ENCODE data around the gene SLC35A5. TPM values are rescaled to one million over a fixed set of nuclear protein-coding genes. Genes with fewer than 3 reads are reported as not detected.

SLC35A5 gene
- total and polyA plus RNA-seq, 9 of the 15 experiments (the other 6 are each of a cell fraction or from before 2014, with no cell fraction given), result 4.0 to 13.0 (median 9.7) TPM

DNA sequence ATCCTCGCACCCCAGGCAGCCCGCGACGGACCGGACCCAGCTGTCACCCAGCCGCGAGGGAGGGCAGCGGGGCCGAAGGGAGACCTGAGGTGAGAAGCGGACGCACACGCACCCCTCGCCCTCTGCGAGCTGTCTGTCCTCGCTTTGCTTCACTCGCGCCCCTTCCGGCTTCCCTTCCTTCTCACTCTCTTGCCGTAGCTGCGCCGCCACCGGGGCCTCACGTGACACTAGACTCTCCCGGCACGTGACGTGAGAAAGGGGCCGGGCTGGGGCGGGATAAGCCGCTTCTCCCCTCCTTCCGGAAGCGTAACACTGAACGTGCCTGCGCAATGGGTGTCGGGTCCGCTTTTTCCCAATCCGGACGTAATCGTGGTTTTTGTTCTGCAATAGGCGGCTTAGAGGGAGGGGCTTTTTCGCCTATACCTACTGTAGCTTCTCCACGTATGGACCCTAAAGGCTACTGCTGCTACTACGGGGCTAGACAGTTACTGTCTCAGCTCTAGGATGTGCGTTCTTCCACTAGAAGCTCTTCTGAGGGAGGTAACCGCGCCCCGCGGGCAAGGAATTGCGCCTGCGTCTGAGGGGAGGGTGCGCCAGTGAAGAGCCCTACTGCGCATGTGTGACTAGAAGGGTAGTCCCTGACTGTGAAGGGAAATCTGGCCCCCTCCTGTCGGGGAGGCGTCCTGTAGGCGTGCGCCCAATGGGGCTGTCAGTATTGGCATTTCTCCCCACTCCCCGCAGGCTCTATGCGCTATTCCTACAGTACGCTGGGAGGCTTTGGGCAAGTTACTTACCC, at the start of gene SLC35A5, which contains the start of gene ATG3 (continued):
- TF ChIP-seq, protein P1, sequence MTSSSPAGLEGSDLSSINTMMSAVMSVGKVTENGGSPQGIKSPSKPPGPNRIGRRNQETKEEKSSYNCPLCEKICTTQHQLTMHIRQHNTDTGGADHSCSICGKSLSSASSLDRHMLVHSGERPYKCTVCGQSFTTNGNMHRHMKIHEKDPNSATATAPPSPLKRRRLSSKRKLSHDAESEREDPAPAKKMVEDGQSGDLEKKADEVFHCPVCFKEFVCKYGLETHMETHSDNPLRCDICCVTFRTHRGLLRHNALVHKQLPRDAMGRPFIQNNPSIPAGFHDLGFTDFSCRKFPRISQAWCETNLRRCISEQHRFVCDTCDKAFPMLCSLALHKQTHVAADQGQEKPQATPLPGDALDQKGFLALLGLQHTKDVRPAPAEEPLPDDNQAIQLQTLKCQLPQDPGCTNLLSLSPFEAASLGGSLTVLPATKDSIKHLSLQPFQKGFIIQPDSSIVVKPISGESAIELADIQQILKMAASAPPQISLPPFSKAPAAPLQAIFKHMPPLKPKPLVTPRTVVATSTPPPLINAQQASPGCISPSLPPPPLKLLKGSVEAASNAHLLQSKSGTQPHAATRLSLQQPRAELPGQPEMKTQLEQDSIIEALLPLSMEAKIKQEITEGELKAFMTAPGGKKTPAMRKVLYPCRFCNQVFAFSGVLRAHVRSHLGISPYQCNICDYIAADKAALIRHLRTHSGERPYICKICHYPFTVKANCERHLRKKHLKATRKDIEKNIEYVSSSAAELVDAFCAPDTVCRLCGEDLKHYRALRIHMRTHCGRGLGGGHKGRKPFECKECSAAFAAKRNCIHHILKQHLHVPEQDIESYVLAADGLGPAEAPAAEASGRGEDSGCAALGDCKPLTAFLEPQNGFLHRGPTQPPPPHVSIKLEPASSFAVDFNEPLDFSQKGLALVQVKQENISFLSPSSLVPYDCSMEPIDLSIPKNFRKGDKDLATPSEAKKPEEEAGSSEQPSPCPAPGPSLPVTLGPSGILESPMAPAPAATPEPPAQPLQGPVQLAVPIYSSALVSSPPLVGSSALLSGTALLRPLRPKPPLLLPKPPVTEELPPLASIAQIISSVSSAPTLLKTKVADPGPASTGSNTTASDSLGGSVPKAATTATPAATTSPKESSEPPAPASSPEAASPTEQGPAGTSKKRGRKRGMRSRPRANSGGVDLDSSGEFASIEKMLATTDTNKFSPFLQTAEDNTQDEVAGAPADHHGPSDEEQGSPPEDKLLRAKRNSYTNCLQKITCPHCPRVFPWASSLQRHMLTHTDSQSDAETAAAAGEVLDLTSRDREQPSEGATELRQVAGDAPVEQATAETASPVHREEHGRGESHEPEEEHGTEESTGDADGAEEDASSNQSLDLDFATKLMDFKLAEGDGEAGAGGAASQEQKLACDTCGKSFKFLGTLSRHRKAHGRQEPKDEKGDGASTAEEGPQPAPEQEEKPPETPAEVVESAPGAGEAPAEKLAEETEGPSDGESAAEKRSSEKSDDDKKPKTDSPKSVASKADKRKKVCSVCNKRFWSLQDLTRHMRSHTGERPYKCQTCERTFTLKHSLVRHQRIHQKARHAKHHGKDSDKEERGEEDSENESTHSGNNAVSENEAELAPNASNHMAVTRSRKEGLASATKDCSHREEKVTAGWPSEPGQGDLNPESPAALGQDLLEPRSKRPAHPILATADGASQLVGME (CRISPR knock-in tag; IDR thresholded peaks at IDR 0.05), result no peak
- TF ChIP-seq BRD9 (IDR thresholded peaks at IDR 0.05; ENCODE audit: low read depth, partially characterized antibody) (no peak), CBFB (CRISPR knock-in tag; IDR thresholded peaks at IDR 0.05) (no peak), FOXP1 (CRISPR knock-in tag; IDR thresholded peaks at IDR 0.05) (peak; percentile 56; the same call in 1 of the 2 replicates), POU5F1 (IDR thresholded peaks at IDR 0.05; ENCODE audit: borderline replicate concordance, low read depth, low read length, partially characterized antibody) (no peak), FOXK2 (conservative IDR thresholded peaks at IDR 0.05 in 1 of 2, IDR thresholded peaks at IDR 0.05 in 1 of 2; ENCODE audit: low read depth in 2 of 2) (peak; percentile 42 to 88; a peak in 2 of 4 replicates), PCBP1 (IDR thresholded peaks at IDR 0.05; ENCODE audit: low read depth, low read length, poor library complexity, severe bottlenecking) (no peak), FOS (IDR thresholded peaks at IDR 0.05; ENCODE audit: extremely low read depth, insufficient read length) (peak; percentile 82), ESRRA (IDR thresholded peaks at IDR 0.05; ENCODE audit: borderline replicate concordance, low read depth) (0 out of 2 replicates have a peak, but pooled peaks have one; percentile 14), MCM5 (IDR thresholded peaks at IDR 0.05; ENCODE audit: low read depth) (no peak), ZNF699 (CRISPR knock-in tag; IDR thresholded peaks at IDR 0.05; ENCODE audit: insufficient replicate concordance) (no peak), KLF13 (tag; IDR thresholded peaks at IDR 0.05; ENCODE audit: borderline replicate concordance, low read depth) (peak; percentile 58), SMAD4 (CRISPR knock-in tag; conservative IDR thresholded peaks at IDR 0.05) (peak; percentile 57), POLR2B (IDR thresholded peaks at IDR 0.05; ENCODE audit: low read depth, partially characterized antibody) (peak; percentile 90), ZFP36 (IDR thresholded peaks at IDR 0.05; ENCODE audit: low read depth, low read length, partially characterized antibody) (peak; percentile 31)
- TF ChIP-seq, protein P2, sequence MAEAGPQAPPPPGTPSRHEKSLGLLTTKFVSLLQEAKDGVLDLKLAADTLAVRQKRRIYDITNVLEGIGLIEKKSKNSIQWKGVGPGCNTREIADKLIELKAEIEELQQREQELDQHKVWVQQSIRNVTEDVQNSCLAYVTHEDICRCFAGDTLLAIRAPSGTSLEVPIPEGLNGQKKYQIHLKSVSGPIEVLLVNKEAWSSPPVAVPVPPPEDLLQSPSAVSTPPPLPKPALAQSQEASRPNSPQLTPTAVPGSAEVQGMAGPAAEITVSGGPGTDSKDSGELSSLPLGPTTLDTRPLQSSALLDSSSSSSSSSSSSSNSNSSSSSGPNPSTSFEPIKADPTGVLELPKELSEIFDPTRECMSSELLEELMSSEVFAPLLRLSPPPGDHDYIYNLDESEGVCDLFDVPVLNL (CRISPR knock-in tag; IDR thresholded peaks at IDR 0.05; ENCODE audit: low read depth), result no peak
- TF ChIP-seq, protein P3, sequence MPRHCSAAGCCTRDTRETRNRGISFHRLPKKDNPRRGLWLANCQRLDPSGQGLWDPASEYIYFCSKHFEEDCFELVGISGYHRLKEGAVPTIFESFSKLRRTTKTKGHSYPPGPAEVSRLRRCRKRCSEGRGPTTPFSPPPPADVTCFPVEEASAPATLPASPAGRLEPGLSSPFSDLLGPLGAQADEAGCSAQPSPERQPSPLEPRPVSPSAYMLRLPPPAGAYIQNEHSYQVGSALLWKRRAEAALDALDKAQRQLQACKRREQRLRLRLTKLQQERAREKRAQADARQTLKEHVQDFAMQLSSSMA (CRISPR knock-in tag; IDR thresholded peaks at IDR 0.05), result no peak
- TF ChIP-seq, protein P4, sequence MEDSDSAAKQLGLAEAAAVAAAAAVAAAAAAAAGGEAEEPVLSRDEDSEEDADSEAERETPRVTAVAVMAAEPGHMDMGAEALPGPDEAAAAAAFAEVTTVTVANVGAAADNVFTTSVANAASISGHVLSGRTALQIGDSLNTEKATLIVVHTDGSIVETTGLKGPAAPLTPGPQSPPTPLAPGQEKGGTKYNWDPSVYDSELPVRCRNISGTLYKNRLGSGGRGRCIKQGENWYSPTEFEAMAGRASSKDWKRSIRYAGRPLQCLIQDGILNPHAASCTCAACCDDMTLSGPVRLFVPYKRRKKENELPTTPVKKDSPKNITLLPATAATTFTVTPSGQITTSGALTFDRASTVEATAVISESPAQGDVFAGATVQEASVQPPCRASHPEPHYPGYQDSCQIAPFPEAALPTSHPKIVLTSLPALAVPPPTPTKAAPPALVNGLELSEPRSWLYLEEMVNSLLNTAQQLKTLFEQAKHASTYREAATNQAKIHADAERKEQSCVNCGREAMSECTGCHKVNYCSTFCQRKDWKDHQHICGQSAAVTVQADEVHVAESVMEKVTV (CRISPR knock-in tag; IDR thresholded peaks at IDR 0.05), result no peak

Measured in K562 (cell line).